MM.1S (cell line): ENCODE measurements around the gene HPCAL1.

ENCODE experiments used
- EZH2 ChIP-seq: fragments of 300-600 bp; sonication (generic); optimal IDR thresholded peaks from 2 replicates; pipeline ENCODE3; 2017; ENCODE audit warnings: low read depth, mild to moderate bottlenecking, antibody characterized with exemption, low read length, mixed read lengths
- EZH2phosphoT487 ChIP-seq: fragments of 300-600 bp; sonication (generic); IDR thresholded peaks from 2 replicates; pipeline ENCODE4 v1.6.1; 2018; ENCODE audit warnings: antibody characterized with exemption, low read length
- TF ChIP-seq, protein P1 (sequence below): fragments of 300-600 bp; sonication (generic); IDR thresholded peaks from 2 replicates; pipeline ENCODE4 v1.5.1; 2016; ENCODE audit warnings: antibody characterized with exemption, low read length, mixed read lengths

- TF ChIP-seq, protein P1, sequence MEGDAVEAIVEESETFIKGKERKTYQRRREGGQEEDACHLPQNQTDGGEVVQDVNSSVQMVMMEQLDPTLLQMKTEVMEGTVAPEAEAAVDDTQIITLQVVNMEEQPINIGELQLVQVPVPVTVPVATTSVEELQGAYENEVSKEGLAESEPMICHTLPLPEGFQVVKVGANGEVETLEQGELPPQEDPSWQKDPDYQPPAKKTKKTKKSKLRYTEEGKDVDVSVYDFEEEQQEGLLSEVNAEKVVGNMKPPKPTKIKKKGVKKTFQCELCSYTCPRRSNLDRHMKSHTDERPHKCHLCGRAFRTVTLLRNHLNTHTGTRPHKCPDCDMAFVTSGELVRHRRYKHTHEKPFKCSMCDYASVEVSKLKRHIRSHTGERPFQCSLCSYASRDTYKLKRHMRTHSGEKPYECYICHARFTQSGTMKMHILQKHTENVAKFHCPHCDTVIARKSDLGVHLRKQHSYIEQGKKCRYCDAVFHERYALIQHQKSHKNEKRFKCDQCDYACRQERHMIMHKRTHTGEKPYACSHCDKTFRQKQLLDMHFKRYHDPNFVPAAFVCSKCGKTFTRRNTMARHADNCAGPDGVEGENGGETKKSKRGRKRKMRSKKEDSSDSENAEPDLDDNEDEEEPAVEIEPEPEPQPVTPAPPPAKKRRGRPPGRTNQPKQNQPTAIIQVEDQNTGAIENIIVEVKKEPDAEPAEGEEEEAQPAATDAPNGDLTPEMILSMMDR, result no peak
- TF ChIP-seq EZH2 (no peak), EZH2phosphoT487 (no peak)
These were observed 1.4 kb upstream of the HPCAL1 start for GRCh38 chr2:10300997-10301940.
